AG08396 (cell line): ENCODE measurements around the gene DACT2.
"Not testable (repeated sequence)": the region's sequence is repeated elsewhere in the genome, so short reads cannot be mapped to it uniquely, and the experiment has no call there.

ENCODE experiments used
- DNase-seq: peaks from one replicate; pipeline ENCODE4 v3.0.0; 2012; ENCODE audit warnings: low spot score, mixed read lengths

The DACT2 gene

DNA sequence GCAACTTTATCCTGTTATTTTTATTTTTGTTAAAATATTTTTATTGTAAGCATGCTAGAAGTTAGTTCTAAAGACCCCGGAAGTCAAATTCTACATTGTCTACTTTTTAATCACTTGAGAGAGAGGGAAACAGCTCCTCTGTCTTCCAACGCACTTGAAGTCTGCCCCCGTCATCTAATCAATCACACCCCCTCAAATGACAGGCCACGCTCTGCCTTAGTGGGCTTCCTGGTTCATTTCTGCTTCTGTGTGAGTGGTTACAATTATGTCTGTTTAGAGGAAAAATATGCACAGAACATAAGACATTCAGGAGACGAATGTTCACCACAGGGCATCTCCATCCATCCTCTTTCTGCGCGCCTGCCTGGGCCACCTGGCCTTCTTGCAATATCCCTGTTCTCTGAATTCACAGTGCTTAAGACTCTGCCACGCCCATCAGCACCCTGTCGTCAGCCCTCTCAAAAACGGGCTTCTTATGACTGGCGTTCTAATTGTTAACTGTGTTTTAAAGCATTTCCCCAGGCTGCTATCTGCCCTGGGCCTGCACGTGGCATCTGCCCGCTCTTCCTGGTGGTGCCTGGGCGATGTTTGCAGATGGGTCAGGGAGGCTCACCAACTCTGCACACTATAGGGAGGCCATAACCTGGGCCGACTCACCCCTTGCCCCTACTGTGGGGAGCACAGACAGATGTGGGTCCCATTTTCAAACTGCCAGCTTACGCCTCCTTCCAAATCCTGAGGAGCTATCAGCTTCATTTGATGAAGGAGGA is 15.4 kb downstream of the DACT2 start:
- no peak for DNase-seq

DNA sequence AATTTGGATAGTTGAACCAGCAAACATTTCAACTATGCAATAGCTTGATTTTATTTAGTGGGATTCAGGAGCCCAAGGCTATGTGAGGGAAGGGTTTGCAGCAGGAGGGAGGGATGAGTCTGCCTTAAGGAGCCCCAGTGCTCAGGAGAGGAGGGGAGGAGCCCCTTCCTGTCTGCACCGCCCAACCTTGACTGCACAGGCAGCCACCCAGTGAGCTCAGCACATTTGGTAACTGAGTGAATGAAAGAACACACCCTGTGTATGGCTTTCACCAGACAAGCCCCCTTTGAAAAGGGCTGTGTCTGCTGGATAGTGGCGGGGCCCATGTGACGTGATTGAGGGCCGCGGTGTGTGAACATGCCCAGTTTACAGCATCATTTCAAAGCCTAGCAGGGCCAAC is 17.0 kb downstream of the DACT2 start:
- no peak for DNase-seq

DNA sequence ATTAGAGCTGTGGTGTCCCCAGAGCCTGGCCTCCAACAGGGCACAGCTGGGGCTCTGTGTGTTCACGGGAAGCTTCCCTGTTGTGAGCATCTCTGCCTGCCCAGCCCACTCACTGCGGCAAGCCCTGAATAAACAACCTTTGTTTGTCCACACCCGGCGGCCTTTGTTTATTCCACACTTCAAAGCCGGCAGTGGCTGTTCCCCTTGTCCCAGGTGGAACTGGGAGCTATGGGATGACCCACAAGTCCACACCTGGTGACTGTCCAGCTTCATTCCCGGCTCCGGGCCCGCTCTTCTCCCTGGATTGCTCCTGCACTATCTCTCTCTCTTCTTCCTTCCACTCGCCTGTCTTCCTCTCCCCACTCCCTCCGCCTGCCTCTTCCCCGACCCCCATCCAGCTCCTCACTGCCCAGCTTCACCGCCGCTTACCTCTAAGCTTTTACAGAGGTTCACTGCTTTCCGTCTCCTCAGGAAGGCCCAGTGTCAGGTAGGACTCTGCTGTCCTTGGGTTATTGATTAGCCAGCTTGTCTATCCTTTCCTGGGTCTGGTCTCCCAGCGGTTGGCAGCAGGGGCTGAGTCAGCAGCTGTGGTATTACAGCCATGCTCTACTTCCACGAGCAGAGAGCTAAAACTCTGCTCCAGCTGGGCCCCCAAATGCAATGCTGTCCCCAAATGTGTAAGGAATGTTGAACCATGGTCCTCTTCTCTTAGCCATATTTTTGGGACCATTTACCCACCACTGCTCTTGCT is 17.8 kb downstream of the DACT2 start:
- DNase-seq: no peak

DNA sequence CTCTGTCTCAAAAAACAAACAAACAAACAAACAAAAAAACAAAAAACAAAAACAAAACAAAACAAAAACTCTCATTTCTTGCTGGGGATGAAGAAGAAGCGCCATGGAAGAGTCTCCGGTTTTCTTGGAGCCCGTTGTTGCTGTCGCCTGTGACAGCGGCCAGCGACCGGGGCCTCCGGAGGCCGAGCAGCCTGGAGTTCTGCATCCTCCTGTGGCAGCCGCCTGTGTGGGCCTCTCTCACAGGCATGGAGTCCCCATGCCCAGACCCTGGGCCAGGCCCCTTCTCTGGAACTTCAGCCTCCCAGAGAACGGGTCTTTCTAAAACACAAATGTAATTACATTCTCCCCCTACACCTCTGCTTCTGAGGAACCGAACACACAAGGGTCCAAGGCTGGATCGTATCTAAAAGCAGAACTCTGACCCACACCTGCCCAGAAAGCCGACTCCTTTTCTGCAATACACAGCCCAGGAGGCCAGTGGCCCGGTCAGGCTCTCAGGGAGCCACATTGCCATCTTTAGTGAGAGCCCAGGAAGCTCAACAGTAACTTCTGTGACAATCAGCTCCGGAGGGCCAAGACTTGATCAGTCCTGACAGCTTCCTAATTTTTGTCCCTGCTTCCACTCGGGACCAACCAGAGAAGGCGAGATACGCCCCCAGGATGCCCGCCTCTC is 18.5 kb downstream of the DACT2 start:
- DNase-seq: no peak

DNA sequence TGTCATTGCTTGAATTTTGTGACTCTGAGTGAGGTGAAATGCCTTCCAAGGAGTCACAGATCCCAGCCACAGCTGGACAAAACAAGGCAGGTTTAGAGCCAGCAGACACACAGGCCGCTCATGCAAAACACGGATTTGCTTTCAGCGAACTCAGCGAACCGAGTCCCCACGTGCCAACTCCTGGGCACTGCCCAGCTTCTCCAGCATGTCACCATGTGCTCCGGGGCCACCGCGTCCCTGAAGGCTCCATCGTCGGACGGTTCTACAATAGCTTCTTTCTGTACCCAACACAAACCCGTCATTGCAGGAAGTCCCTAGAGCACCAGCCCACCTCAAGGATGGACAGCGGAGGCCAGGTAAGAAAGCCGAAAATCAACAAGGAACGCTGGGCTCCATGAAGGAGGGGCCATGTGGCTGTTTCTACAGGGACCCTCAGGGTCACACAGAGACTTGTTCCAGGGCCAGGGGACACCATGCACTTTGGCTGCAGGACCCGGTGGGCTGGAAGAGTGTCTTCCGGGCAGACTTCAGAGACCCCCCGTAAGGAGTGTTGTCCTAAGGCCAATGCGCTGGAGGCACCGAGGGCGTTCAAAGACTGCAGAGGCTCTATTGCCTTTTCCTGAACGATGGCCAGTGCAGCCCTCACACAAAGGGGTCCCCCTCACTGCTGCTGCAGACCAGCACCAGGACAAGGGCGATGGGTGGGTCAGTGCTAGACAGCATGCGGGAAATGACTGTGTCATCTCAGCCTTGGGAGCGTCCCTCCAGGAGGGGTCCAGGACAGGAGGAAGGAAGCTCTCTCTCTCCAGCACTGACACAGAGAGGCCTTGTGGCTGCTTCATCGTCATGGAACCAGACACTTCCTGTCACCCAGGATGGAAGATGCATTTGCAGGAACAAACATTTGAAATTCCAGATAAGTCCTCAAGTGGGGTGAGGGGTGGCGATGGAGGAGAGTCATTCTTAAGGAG is 19.8 kb downstream of the DACT2 start:
- DNase-seq: no peak

DNA sequence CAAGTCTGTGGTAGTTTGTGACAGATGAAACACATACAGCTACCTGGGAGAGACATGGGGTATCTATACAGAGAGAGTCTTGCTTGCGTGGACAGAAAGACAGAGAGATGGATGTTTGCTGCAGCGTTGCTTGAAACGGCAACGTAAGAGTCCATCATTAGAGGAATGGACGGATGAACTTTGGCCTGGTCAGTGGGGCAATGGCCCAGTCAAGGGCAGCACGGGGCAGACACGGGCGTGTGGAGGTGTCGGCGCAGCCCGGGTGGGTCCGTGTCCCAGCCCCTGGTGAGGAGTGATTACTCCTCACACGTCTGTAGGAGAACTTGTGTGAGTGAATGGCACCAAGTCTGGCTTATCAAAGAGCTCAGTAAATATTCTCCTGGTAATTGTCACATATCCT is 21.9 kb downstream of the DACT2 start:
- no peak for DNase-seq

DNA sequence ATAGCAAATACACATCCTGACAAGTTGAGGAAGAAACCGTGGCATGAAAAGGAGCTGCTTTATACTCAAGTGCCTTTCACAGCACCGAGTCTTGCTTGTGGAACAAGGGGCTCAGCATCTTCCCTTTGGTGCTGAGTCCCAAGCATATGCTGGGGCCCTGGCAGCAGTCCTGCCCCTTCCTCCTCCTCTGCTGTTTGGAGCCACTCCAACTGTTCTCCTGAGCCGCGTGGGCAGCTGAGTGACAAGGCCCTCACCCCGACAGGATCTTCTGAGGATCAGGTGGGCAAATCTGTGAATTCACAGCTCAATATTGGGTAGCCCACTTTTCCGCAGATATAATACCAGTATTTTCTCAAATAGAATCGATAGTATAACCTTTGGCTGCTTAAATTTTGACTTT is 24.7 kb downstream of the DACT2 start:
- DNase-seq: no peak

DNA sequence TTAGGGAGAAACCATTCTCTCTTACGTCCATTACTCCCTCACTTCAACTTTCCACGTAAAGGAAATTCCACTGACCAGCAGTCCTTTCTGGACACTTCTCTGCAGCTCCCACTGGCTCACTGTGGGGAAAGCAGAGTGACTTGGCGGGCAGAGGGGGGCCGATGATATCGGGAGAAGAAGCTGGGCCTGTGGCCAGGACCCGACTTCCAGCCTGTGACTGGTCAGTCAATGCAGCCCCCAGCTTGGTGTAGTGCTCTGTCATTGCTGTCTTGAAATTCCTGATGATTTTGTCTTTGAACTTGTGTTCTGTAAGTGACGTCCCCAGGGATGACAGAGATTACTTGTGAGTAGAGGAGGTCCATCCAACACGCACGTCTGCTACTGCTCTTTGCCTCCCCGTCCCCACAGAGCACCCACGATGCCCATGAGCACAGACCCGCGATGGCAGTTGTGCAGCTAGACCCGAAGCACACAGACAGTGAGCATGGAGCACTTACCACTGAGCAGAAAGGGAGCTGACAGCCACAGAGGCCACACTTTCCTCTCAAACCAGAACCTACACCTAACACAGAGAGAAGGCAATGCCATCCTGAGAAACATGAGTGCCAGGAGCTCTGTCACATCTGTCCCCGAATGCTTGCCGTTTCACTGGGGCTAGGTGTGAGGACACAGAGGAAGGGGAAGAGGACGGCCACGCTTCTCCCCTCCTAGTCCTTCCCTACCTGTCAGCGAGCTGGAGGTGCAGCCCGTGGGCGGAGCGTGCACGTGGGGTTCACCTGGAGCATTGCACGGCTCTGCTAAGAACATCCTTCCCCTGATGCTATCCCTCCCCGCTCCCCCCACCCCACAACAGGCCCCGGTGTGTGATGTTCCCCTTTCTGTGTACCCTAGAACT is 25.7 kb downstream of the DACT2 start:
- no peak for DNase-seq

DNA sequence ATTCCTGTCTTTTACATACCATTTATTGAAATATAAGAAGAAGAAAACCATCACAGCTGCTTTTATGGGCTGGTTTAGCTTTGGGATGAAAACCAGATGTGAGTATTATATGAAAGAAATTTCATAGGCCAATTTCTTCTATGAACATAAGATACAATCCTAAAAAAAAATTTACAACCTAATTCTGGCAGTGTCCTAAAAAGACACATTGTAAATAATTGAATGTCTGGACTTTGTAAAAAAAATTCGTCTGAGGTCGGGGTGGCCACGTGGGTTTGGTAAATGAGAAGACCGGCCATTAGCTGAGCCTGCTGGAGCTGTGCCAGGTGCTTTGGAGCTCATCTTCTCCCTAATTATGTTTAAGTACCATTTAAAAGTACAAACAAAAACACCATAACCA is 26.8 kb downstream of the DACT2 start:
- no peak for DNase-seq

DNA sequence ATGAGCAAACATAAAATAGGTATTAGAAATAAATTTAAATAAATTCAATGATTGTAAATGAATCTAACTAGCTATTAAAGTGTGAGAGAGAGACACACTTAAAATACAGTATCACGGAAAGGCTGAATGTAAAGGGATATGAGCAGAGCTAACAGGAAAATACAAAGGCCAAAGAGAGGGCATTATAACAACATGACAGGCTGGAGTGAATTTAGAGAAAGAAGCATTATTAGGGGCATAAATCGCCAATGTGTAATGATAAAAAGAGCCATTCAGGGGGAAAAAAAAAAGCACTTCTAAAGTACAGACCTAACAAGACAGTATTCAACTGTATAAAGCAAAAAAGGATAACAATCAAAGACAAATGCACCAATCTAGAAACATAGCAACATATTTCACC is 28.1 kb downstream of the DACT2 start:
- no peak for DNase-seq

DNA sequence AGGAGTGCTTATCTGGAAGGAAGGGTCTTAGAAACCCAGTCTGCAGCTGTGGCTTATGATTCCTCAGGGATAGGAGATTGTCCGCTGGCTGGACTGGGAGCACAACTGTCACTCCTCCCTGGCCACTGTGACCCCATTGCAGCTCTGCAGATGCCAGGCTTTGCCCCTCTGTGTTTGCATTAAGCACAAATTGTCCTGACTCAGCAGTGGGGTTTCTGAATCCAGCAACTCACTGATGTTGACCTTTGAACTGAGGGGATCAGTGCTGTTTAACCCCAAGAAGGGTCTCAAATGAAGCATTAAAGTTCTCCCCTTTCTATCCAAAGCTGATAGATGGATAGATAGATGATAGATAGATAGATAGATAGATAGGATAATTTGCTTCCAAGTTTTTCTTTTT is 29.5 kb downstream of the DACT2 start:
- no peak for DNase-seq

DNA sequence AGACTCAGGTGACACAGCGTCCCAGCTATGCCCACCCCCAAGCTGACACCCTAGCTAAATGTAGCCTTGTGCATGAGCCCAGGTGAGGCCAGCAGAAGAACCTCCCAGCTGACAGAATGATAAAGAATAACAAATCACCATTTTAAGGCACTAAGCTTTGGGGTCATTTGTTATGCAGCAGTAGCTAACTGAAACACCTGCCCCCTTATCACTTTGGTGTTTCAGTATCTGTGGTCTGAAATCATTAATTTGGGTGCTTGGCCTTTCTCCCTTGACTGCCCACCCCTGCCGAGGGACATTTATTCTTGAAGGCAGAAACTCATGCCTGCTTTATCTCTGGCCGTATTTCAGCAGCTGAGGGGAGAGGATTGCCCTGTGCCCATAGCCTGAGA is 30.0 kb downstream of the DACT2 start:
- no peak for DNase-seq

DNA sequence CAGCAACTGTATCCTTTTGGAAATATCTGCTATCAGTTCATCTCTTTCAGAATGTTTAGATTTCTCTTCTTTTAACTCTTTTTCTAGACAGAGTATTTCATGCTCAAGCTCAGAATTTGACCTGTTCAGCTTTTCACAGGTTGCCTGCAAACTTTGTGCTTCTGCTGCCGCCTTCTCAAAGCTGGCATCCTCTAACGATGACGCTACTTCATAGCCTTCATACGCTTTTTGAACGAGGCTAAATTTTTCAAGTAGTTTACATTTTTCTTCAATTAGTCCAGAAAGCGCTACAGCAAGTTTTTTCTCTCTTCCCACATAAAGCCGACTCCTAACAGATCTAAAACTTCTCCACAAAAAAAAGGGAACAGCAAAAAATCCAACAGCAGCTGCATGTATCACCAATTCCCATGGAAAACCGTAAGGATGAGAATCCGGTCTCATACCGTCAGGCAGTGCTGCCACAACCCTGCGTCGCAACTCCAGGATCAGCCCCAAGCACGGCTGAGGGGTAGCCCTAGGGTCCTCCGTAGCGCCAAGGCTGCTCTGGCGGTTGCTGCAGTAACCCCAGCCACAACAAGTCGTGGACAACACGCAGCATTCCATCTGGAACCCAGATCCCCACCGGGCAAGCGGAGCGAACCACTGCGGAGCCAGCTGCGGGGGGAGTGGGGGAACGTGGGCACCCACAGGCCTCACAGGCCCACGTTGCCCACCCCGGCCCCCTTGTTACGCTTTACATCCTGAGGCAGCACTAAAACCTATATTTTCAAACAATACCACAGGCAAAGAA is 30.6 kb downstream of the DACT2 start:
- no peak for DNase-seq

DNA sequence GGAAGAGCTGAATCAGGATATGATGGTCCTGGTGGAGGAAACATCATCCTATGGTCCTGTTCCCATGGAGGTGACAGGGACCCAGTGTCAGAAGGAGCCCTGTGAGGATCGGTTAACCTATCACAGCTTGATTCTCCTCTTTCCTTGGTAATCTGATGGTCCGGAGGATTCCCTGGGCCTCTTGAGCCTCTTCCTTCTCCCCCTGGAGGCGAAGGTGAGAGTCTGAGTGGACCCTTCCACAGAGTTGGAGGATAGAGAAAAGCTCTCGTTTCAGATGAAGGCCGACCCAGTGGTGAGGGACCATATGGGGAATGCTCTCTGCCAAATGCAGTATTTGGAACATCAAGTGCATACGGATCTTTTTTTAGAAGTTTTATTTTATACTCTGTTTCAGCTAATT is 32.1 kb downstream of the DACT2 start:
- DNase-seq: not testable (repeated sequence)

DNA sequence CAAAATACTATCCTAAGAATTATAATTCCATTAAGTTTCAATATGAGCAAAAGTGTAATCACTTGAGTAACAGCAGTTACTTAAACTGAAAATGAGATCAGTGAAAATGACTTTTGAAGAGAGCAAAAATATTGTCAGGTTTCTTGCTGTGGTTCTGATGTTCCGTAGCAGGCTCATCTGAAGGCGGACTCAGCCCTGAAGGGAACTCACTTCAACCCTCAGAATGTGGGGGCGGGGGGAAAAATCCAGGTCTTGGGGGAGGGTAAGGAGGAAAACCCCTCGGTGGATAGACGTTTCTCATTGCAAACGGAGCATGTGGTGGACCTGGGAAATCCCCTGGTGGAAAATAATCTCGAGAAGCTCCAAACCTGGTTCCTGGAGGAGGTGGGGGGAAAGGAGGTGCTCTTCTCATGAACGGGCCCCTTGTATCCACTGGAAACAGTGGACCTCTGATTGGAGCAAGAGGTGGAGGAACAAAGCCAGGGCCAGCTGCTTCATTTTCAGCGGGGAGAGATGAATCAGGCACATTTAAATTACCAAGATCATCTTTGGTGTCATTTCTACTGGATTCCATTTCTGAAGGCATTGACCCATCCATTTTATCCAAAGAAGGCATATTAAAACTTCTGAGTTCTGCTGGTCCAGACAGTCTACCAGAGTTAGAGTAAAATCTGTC is 32.7 kb downstream of the DACT2 start:
- DNase-seq: not testable (repeated sequence)

DNA sequence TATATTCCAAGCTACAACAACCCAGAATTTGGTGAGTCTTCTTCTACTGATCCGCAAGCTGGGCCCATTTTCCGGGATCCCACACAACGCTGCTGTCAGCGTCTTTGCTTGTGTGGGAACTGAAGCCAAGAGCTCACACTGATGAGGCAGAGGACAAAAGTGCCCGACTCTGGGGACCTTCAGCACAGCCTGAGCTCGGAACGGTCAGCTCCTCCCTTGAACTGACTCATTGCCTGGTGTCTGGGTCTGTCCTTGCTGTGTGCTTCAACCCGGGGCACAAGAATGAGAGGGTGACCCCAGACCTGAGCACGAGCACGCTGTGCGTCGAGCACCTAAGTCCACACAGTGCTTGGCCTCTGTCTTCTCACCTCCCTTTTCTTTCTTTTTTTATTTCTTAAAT is 33.5 kb downstream of the DACT2 start:
- DNase-seq: no peak

DNA sequence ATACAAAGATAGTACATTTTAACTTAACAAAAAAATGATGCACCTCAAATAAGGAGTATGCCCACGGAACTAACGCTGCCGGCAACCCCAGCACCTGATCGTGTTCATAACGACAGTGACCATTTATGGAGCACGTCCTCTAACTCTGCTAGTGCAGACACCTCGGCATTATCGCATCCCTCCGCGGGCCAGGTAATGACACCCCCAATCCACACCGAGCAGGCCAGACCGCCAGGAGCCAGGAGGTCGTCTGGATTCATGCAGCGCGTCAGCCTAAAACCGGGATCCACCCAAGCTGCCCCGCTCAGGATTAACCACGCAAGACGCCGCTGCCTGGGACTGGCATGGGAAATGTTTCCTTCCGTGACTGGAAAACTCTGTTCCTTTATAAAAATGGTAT is 34.1 kb downstream of the DACT2 start:
- no peak for DNase-seq

DNA sequence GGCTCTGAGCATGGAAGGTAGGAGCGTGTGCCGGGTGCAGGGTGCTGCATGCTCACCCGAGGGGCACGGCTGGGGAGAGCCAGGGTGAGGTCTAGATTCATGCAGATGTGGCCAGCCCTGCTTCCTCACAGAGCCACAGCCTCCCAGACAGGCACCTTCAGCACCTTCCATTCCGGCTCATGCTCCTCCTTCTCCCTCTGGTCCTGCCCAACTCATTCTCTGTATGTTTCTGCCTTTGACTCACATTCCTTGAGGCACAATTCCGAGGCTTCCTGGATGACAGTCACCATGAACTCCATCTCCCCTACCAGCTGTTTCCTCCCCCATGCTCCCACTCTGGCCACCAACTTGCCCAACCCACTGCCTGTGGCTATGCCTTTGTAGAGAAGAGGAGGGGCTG is 35.4 kb downstream of the DACT2 start:
- no peak for DNase-seq

DNA sequence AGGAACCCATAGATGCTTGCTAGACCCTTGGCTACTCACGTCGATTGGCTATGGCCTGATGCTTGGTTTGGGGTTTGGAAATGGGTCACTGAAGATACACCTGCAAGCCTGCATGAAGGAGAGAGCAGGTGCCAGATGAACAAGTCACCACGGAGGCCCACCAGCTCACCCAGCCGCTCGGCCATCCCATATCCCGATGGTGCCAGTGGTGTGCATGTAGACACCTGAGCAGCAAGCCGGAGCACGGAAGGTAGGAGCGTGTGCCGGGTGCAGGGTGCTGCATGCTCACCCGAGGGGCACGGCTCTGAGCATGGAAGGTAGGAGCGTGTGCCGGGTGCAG is 35.9 kb downstream of the DACT2 start:
- no peak for DNase-seq
